Measurements from ENCODE around the gene MSTO1. TPM values are rescaled to one million over a fixed set of nuclear protein-coding genes. Genes with fewer than 3 reads are reported as not detected.
"Not testable (repeated sequence)": the region's sequence is repeated elsewhere in the genome, so short reads cannot be mapped to it uniquely, and the experiment has no call there.

Gene MSTO1
- total RNA-seq (100 to 1,000 TPM in 2 of 5 experiments, 10 to 100 TPM in 3; 54.8 to 129 (median 76.7) TPM), polyA plus RNA-seq (10 to 100 TPM; 15.6 to 26.8 TPM), total RNA-seq (18.2 reads per million, percentile 48 among the genes with 10 or more reads in this experiment)

GRCh38 chr1:155609515-155610256 lies at the start of gene MSTO1:
TSS of gene MSTO1 (plus strand) at chr1:155610218. CDS start at chr1:155610249, 31 bp downstream.
- CTCF ChIA-PET: no interaction called here
- peaks cover 0 to 9% (median 0%) of the 10 kb centered on the region in 3 experiments for H3K36me3 ChIP-seq (ENCODE audit: control insufficient read depth in 2 of 3, insufficient read depth in 3 of 3, low read length in 3 of 3)
- no peaks in the 10 kb centered on the region for H3K27me3 ChIP-seq (ENCODE audit: control insufficient read depth in 2 of 2, insufficient read depth in 2 of 2, low read length in 2 of 2)
- no peaks in the 10 kb centered on the region for H3K4me1 ChIP-seq (ENCODE audit: control insufficient read depth in 2 of 2, insufficient read depth in 2 of 2, low read length in 2 of 2)
- ATAC-seq (peak; percentile 98), DNase-seq (peak; percentile 67 to 96 (median 89))
- Mint-ChIP-seq H3K4me1 (peaks cover 3 to 10% (median 6%) of the 10 kb centered on the region in 7 donors), H3K27me3 (peaks cover 0 to 2% (median 0%) of the 10 kb centered on the region in 5 donors), H3K9me3 (no peaks in the 10 kb centered on the region), H3K36me3 (peaks cover 0 to 9% (median 4%) of the 10 kb centered on the region in 5 donors), H3K27ac (peak within 1 kb of the TSS; percentile 83 to 95 (median 95)), H3K4me3 (peak within 1 kb of the TSS; percentile 86 to 99 (median 96))
- intact Hi-C loops (cut with micrococcal nuclease): loop anchor here in 1 of 2 donors (1.0 kb wide), 1 partner anchor 46 kb away; no protein-coding TSS in a partner anchor
- no peaks in the 10 kb centered on the region for H3K9me3 ChIP-seq (ENCODE audit: control insufficient read depth in 2 of 3, low read length in 3 of 3)
- POLR2A ChIA-PET: interaction anchor here (0.5 to 1.0 kb wide), 2 partner anchors 11 to 349 kb away, joined by 3 to 4 read pairs; no protein-coding TSS in a partner anchor
- peak within 1 kb of the TSS; percentile 82 for H3K4me3 ChIP-seq (ENCODE audit: low read length)
- H3K27ac ChIP-seq (ENCODE audit: low read depth, low read length): peak within 1 kb of the TSS; percentile 76

- H3K9me3 Mint-ChIP-seq; H3K9me3 ChIP-seq (ENCODE audit: control insufficient read depth in 2 of 3, low read length in 3 of 3); H3K27me3 Mint-ChIP-seq; H3K27me3 ChIP-seq (ENCODE audit: control insufficient read depth in 2 of 2, insufficient read depth in 2 of 2, low read length in 2 of 2); CTCF ChIA-PET: not testable (repeated sequence)
- peak overlapping the region; percentile 86 for H3K27ac ChIP-seq (ENCODE audit: low read depth, low read length)
- H3K36me3 ChIP-seq (ENCODE audit: control insufficient read depth in 2 of 3, insufficient read depth in 3 of 3, low read length in 3 of 3): peaks cover 0 to 15% (median 0%) of the 10 kb centered on the region in 3 experiments
- H3K4me3 ChIP-seq (ENCODE audit: low read length): peak overlapping the region; percentile 100
- H3K36me3 Mint-ChIP-seq: peaks cover 0 to 14% (median 0%) of the 10 kb centered on the region in 5 donors
- H3K4me1 Mint-ChIP-seq: peaks cover 15 to 60% (median 49%) of the 10 kb centered on the region in 7 donors
- ATAC-seq (peak; percentile 50), DNase-seq (peak in 7 of 9 donors; percentile 59 to 70 (median 66))
- POLR2A ChIA-PET: interaction anchor here (0.6 kb wide), 2 partner anchors 417 to 427 kb away, joined by 3 to 5 read pairs; no protein-coding TSS in a partner anchor
- intact Hi-C loops (cut with micrococcal nuclease): loop anchor here (1.0 to 5.0 kb wide), 11 partner anchors 26 to 490 kb away; partner anchors contain the start of genes CLK2 (in 1 of the 2), DAP3 (in 1 of the 2), GON4L (in 1 of the 2) and LAMTOR2 (in 1 of the 2)
- H3K4me3 Mint-ChIP-seq: peak overlapping the region; percentile 91 to 100 (median 98)
- H3K27ac Mint-ChIP-seq: peak overlapping the region; percentile 94 to 99 (median 96)
- H3K4me1 ChIP-seq (ENCODE audit: control insufficient read depth in 2 of 2, insufficient read depth in 2 of 2, low read length in 2 of 2): peaks cover 27 to 32% of the 10 kb centered on the region in 2 donors
Observed at GRCh38 chr1:155561779-155562580, 48.0 kb upstream of the MSTO1 start.

DNA sequence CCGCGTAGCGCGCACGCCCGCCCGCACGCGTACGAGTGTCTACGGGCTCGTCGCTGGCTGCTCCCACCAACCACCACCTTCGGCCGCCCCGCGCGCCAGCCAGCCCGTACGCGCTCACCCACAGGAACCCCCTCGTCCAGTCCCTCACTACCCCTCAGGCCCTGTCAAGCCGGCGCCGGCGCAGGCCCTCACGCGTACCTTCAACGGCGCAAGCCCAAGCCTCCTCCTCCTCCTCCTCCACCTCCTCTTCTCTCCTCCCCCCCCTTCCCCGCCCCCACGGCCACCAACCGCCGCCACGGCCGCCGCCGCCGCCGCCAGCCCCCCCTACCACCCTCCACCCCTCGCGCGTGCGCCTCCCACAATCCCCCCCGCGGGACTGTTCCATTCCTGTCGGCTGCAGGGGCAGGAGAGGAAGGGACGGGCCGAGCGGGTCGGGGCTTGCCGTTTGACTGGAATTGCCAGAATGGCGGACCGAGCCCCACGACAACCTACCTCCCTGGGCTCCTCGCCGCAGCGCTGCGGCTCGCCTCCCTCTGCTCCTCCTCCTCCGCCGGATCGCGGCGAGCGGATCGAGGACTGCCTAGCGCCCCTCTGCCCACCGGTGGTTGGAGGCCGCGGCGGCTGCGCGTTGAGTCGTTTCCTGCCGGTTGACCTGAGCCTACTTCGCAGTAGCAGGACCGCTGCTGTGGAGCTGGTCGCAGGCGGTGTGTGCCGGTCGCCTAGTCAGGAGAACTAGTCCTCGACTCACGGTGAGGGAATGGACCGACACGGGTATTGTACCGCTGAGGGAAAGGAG lies 47.2 kb upstream of the MSTO1 start, which contains the start of gene ASH1L:
Gene ASH1L (minus strand): TSS at position 223 of the 796 bp plus-strand sequence. CDS start 41,284 bp downstream, outside the sequence.
- peak; percentile 85 to 94 (median 90) for DNase-seq
- peak within 1 kb of the TSS; percentile 95 to 100 (median 98) for H3K27ac Mint-ChIP-seq
- Histone ChIP-seq H3K27ac (ENCODE audit: low read depth, low read length) (peak within 1 kb of the TSS; percentile 86), H3K27me3 (ENCODE audit: control insufficient read depth in 2 of 2, insufficient read depth in 2 of 2, low read length in 2 of 2) (no peaks in the 10 kb centered on the region), H3K4me1 (ENCODE audit: control insufficient read depth in 2 of 2, insufficient read depth in 2 of 2, low read length in 2 of 2) (peaks cover 26 to 32% of the 10 kb centered on the region in 2 donors), H3K4me3 (ENCODE audit: low read length) (peak within 1 kb of the TSS; percentile 100), H3K9me3 (ENCODE audit: control insufficient read depth in 2 of 3, low read length in 3 of 3) (no peaks in the 10 kb centered on the region), H3K36me3 (ENCODE audit: control insufficient read depth in 2 of 3, insufficient read depth in 3 of 3, low read length in 3 of 3) (peaks cover 0 to 15% (median 0%) of the 10 kb centered on the region in 3 experiments)
- H3K36me3 Mint-ChIP-seq: peaks cover 0 to 12% (median 0%) of the 10 kb centered on the region in 5 donors
- intact Hi-C loops (cut with micrococcal nuclease): loop anchor here (1.0 to 5.0 kb wide), 13 partner anchors 26 to 490 kb away; partner anchors contain the start of genes YY1AP1 (in 2 of the 2), CLK2 (in 1 of the 2), DAP3 (in 1 of the 2) and GON4L (in 1 of the 2)
- H3K27me3 Mint-ChIP-seq: peaks cover 0 to 4% (median 0%) of the 10 kb centered on the region in 5 donors
- peak within 1 kb of the TSS; percentile 91 to 100 (median 98) for H3K4me3 Mint-ChIP-seq
- H3K9me3 Mint-ChIP-seq: no peaks in the 10 kb centered on the region
- peak; percentile 90 for ATAC-seq
- CTCF ChIA-PET: no interaction called here
- peaks cover 15 to 56% (median 47%) of the 10 kb centered on the region in 7 donors for H3K4me1 Mint-ChIP-seq
- POLR2A ChIA-PET: interaction anchor here (0.6 to 2.6 kb wide), 10 partner anchors 9 to 934 kb away, joined by 3 to 6 read pairs (median 3); no protein-coding TSS in a partner anchor

DNA sequence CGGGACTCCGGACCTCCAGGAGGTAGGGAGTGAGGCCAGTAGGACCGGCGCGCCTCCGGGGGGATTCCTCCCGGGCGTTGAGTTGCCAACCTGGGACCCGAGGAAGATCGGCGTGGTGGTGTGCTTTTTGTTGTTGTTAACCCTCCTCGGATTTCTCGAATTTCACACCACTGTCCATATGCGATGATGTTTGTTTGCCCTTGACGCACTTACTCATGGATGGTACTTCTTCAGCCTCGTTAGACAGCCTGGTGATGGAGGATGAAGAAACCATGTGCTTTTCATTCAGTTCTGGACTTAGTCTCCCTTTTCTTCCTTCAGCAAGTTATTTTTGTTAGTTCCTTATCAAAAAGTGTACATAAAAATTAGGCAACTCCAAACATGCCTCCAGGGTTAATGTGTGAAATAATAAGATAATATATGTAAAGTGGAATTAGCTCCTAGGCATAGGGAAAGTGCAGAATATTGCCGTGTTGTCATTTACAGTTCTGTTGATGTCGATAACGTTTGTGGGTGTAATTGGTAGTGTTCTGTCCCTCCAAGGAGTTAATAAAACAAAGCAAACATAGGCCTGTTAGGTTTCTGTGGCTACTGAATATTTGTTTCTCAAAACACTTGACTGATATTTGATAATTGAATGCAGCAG lies 46.5 kb upstream of the MSTO1 start:
- H3K9me3 Mint-ChIP-seq; H3K9me3 ChIP-seq (ENCODE audit: control insufficient read depth in 2 of 3, low read length in 3 of 3); H3K27me3 Mint-ChIP-seq; DNase-seq; H3K27me3 ChIP-seq (ENCODE audit: control insufficient read depth in 2 of 2, insufficient read depth in 2 of 2, low read length in 2 of 2); CTCF ChIA-PET: not testable (repeated sequence)
- H3K4me3 Mint-ChIP-seq: peak overlapping the region; percentile 91 to 100 (median 98)
- intact Hi-C loops (cut with micrococcal nuclease): loop anchor here (1.0 to 5.0 kb wide), 9 partner anchors 47 to 489 kb away; partner anchors contain the start of genes YY1AP1 (in 2 of the 2), DAP3 (in 1 of the 2), GON4L (in 1 of the 2) and LAMTOR2 (in 1 of the 2)
- peak overlapping the region; percentile 95 to 100 (median 98) for H3K27ac Mint-ChIP-seq
- H3K36me3 Mint-ChIP-seq: peaks cover 0 to 11% (median 0%) of the 10 kb centered on the region in 5 donors
- Histone ChIP-seq H3K4me3 (ENCODE audit: low read length) (peak overlapping the region; percentile 100), H3K36me3 (ENCODE audit: control insufficient read depth in 2 of 3, insufficient read depth in 3 of 3, low read length in 3 of 3) (peaks cover 0 to 15% (median 0%) of the 10 kb centered on the region in 3 experiments), H3K27ac (ENCODE audit: low read depth, low read length) (peak overlapping the region; percentile 86), H3K4me1 (ENCODE audit: control insufficient read depth in 2 of 2, insufficient read depth in 2 of 2, low read length in 2 of 2) (peaks cover 19 to 28% of the 10 kb centered on the region in 2 donors)
- peak; percentile 8 for ATAC-seq
- H3K4me1 Mint-ChIP-seq: peaks cover 15 to 50% (median 42%) of the 10 kb centered on the region in 7 donors
- POLR2A ChIA-PET: interaction anchor here (0.6 to 2.6 kb wide), 11 partner anchors 8 to 934 kb away, joined by 3 to 6 read pairs (median 3); no protein-coding TSS in a partner anchor

DNA sequence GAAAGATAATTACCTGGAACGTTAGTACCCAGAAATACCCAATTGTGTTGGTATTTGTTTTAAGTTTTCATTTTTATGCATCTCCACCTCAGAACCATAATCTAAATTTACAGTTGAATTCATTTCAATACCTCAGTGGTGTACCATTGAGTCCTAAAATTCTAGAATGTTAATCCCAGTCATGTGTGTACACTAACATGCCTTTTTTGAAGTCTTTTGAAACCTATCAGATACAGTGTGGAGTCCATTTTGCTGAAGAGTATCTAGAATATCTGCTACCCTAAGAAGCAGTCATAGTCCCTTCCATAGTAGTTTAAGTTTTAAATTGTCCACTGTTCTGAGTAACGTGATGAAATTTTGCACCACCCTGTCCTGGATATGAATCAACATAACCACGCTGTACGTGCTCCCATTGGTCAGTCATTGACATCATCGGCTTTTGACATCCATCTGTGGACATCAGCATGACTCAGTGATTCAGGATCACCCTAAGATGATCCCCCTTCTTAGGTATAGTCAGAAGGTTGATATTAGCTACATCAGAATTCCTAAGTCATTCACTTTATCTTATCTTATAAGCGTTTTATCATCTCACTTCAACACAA lies 39.9 kb upstream of the MSTO1 start:
- Histone ChIP-seq H3K36me3 (ENCODE audit: control insufficient read depth in 2 of 3, insufficient read depth in 3 of 3, low read length in 3 of 3) (peaks cover 0 to 8% (median 0%) of the 10 kb centered on the region in 3 experiments), H3K4me3 (ENCODE audit: low read length) (no peak overlapping the region), H3K27ac (ENCODE audit: low read depth, low read length) (no peak overlapping the region), H3K9me3 (ENCODE audit: control insufficient read depth in 2 of 3, low read length in 3 of 3) (no peaks in the 10 kb centered on the region), H3K4me1 (ENCODE audit: control insufficient read depth in 2 of 2, insufficient read depth in 2 of 2, low read length in 2 of 2) (peaks cover 5 to 6% of the 10 kb centered on the region in 2 donors), H3K27me3 (ENCODE audit: control insufficient read depth in 2 of 2, insufficient read depth in 2 of 2, low read length in 2 of 2) (no peaks in the 10 kb centered on the region)
- ATAC-seq (peak; percentile 84), DNase-seq (no peak)
- peaks cover 0 to 12% (median 9%) of the 10 kb centered on the region in 5 donors for H3K36me3 Mint-ChIP-seq
- H3K4me3 Mint-ChIP-seq: no peak overlapping the region
- H3K27ac Mint-ChIP-seq: peak overlapping the region in 2 of 9 donors; percentile 28 to 62
- CTCF ChIA-PET: no interaction called here
- H3K27me3 Mint-ChIP-seq: no peaks in the 10 kb centered on the region
- POLR2A ChIA-PET: interaction anchor here (1.2 kb wide), 1 partner anchor 9 kb away, joined by 5 read pairs; no protein-coding TSS in a partner anchor
- H3K4me1 Mint-ChIP-seq: peaks cover 12 to 33% (median 24%) of the 10 kb centered on the region in 7 donors
- H3K9me3 Mint-ChIP-seq: no peaks in the 10 kb centered on the region
- intact Hi-C loops (cut with micrococcal nuclease): no loop called here
